GM10248 (cell line): Measurements from ENCODE around the gene PASD1.

Experiments used
- CTCF ChIA-PET: fragments of 300-600 bp; sonication (Branson Sonifier 250); formaldehyde crosslinking; extraction: SDS; loops from one replicate; lab custom pipeline; 2021; ENCODE audit warnings: antibody characterized with exemption; lab: Yijun Ruan, JAX
- POLR2A ChIA-PET: fragments of 350-650 bp; sonication (Branson Sonifier 250); formaldehyde crosslinking; extraction: SDS; loops from one replicate; lab custom pipeline; 2020; ENCODE audit warnings: antibody characterized with exemption; lab: Yijun Ruan, JAX
- DNase-seq: peaks from one replicate; pipeline ENCODE4 v3.0.0; 2012; ENCODE audit errors: extremely low spot score
- CTCF ChIP-seq: IDR thresholded peaks from 2 replicates; pipeline ENCODE4 v1.5.1; 2012; ENCODE audit warnings: mild to moderate bottlenecking, low read depth; ENCODE audit errors: extremely low read depth, missing control alignments, control extremely low read depth

The PASD1 gene

GRCh38 chrX:151624677-151625076, 61.2 kb downstream of the PASD1 start:
- POLR2A ChIA-PET = no interaction called here
- no peak for TF ChIP-seq CTCF
- DNase-seq = no peak
- CTCF ChIA-PET = no interaction called here

GRCh38 chrX:151631822-151632221, 68.3 kb downstream of the PASD1 start:
- CTCF ChIA-PET = no interaction called here
- POLR2A ChIA-PET = no interaction called here
- DNase-seq = no peak
- TF ChIP-seq CTCF = no peak

GRCh38 chrX:151633157-151633556, 69.7 kb downstream of the PASD1 start:
- TF ChIP-seq CTCF = no peak
- ChIA-PET CTCF (no interaction called here), POLR2A (no interaction called here)

GRCh38 chrX:151634937-151635336, 71.5 kb downstream of the PASD1 start:
- CTCF ChIA-PET = no interaction called here
- TF ChIP-seq CTCF = no peak
- no peak for DNase-seq
- POLR2A ChIA-PET = no interaction called here

More at GRCh38 chrX:151633157-151633556, 69.7 kb downstream of the PASD1 start:
- DNase-seq = no peak

- CTCF ChIA-PET = no interaction called here
These were observed 78.1 kb downstream of the PASD1 start for GRCh38 chrX:151641564-151641963.

GRCh38 chrX:151675121-151675746, 111.8 kb downstream of the PASD1 start:
- POLR2A ChIA-PET = no interaction called here
- no peak for TF ChIP-seq CTCF
- DNase-seq = no peak
- CTCF ChIA-PET = interaction anchor here (3.7 kb wide), 1 partner anchor 524 kb away, joined by 13 read pairs; no protein-coding TSS in a partner anchor

More at GRCh38 chrX:151641564-151641963, 78.1 kb downstream of the PASD1 start:
- no peak for TF ChIP-seq CTCF
- POLR2A ChIA-PET = no interaction called here
- no peak for DNase-seq
